BJ (cell line): ENCODE measurements around the gene RASSF3. TPM values are rescaled to one million over a fixed set of nuclear protein-coding genes. Genes with fewer than 3 reads are reported as not detected.
"Not testable (repeated sequence)": the region's sequence is repeated elsewhere in the genome, so short reads cannot be mapped to it uniquely, and the experiment has no call there.

Experiments used
- CTCF ChIA-PET: fragments of 350-600 bp; formaldehyde crosslinking; extraction: SDS; loops from one replicate; lab custom pipeline; 2021; ENCODE audit warnings: antibody characterized with exemption, inconsistent platforms; lab: Yijun Ruan, JAX
- POLR2A ChIA-PET: fragments of 300-600 bp; sonication (Branson Sonifier 250); formaldehyde crosslinking; extraction: SDS; loops from one replicate; lab custom pipeline; 2021; ENCODE audit warnings: antibody characterized with exemption; lab: Charles Lee
- DNase-seq: peaks from one replicate; pipeline ENCODE4 v3.0.0-alpha.2; 2011; ENCODE audit warnings: low read depth
- H3K27me3 ChIP-seq: 2 replicates; pipeline ENCODE4 v1.6.0; 2011; ENCODE audit warnings: low read length; ENCODE audit not compliant: control insufficient read depth, insufficient read depth
- H3K36me3 ChIP-seq: 2 replicates; pipeline ENCODE4 v1.5.1; 2011; ENCODE audit warnings: low read length; ENCODE audit not compliant: control insufficient read depth, insufficient read depth
- H3K4me3 ChIP-seq: 2 replicates; pipeline ENCODE4 v1.5.1; 2011; ENCODE audit warnings: low read depth, mild to moderate bottlenecking, control low read depth, low read length
- CTCF ChIP-seq: IDR thresholded peaks from 2 replicates; pipeline ENCODE4 v1.5.1; 2011; ENCODE audit warnings: low read depth, mild to moderate bottlenecking, control low read depth, inconsistent platforms, low read length, moderate library complexity; ENCODE audit not compliant: insufficient read depth
- polyA plus RNA-seq: library from polyadenylated mRNA; depleted of rRNA; stranded (reverse); fragments of >200 nt; gene quantifications from 2 replicates; pipeline ENCODE4 v1.2.3, GENCODE V29; 2011

RASSF3 gene
- polyA plus RNA-seq, 1 experiment: 27.7 TPM

- no peaks in the 10 kb centered on the region for H3K27me3 ChIP-seq
- H3K4me3 ChIP-seq: no peak overlapping the region
- H3K36me3 ChIP-seq: no peaks in the 10 kb centered on the region
- POLR2A ChIA-PET: no interaction called here
- no peak for DNase-seq
- CTCF ChIA-PET: no interaction called here
- TF ChIP-seq CTCF: no peak
These were observed 33.2 kb upstream of the RASSF3 start for GRCh38 chr12:64577046-64577445.

GRCh38 chr12:64578566-64578965 lies 31.7 kb upstream of the RASSF3 start:
- POLR2A ChIA-PET: no interaction called here
- no peak for TF ChIP-seq CTCF
- no peak overlapping the region for H3K4me3 ChIP-seq
- H3K27me3 ChIP-seq: no peaks in the 10 kb centered on the region
- H3K36me3 ChIP-seq: no peaks in the 10 kb centered on the region
- CTCF ChIA-PET: no interaction called here
- DNase-seq: no peak

- no peaks in the 10 kb centered on the region for H3K36me3 ChIP-seq
- H3K4me3 ChIP-seq: no peak overlapping the region
- H3K27me3 ChIP-seq: no peaks in the 10 kb centered on the region
- TF ChIP-seq CTCF: no peak
- POLR2A ChIA-PET: no interaction called here
- DNase-seq: no peak
- CTCF ChIA-PET: interaction anchor here (1.5 kb wide), 1 partner anchor 8 kb away, joined by 3 read pairs; no protein-coding TSS in a partner anchor
These were observed 29.6 kb upstream of the RASSF3 start for GRCh38 chr12:64580681-64581080.

- H3K4me3 ChIP-seq: no peak overlapping the region
- CTCF ChIA-PET: interaction anchor here (1.1 to 1.5 kb wide), 2 partner anchors 10 to 13 kb away, joined by 3 read pairs; no protein-coding TSS in a partner anchor
- no peaks in the 10 kb centered on the region for H3K27me3 ChIP-seq
- H3K36me3 ChIP-seq: no peaks in the 10 kb centered on the region
- no peak for TF ChIP-seq CTCF
- no peak for DNase-seq
- POLR2A ChIA-PET: no interaction called here
These were observed 28.2 kb upstream of the RASSF3 start for GRCh38 chr12:64582114-64582513.

GRCh38 chr12:64582862-64583261 lies 27.4 kb upstream of the RASSF3 start:
- no peak for DNase-seq
- Histone ChIP-seq H3K4me3 (no peak overlapping the region), H3K36me3 (no peaks in the 10 kb centered on the region), H3K27me3 (no peaks in the 10 kb centered on the region)
- ChIA-PET POLR2A (no interaction called here), CTCF (no interaction called here)
- TF ChIP-seq CTCF: no peak

- H3K4me3 ChIP-seq, H3K36me3 ChIP-seq, CTCF ChIA-PET, H3K27me3 ChIP-seq, POLR2A ChIA-PET, DNase-seq: not testable (repeated sequence)
These were observed 26.9 kb upstream of the RASSF3 start for GRCh38 chr12:64583395-64583770.
